C4-2B (cell line): ENCODE data around the gene CCDC17.

ENCODE experiments used
- CTCF ChIP-seq: fragments of 450-650 bp; conservative IDR thresholded peaks from 2 replicates; pipeline ENCODE4 v1.5.1; 2017; ENCODE audit warnings: mild to moderate bottlenecking
- ZFX ChIP-seq: fragments of 450-650 bp; IDR thresholded peaks from 2 replicates; pipeline ENCODE4 v1.6.1; 2017

- TF ChIP-seq CTCF: no peak
- TF ChIP-seq ZFX: no peak
Measured at GRCh38 chr1:45615885-45616284, 8.0 kb downstream of the CCDC17 start.
